Colonic mucosa (tissue), 4 donors: ENCODE measurements around the gene POGLUT2. TPM values are rescaled to one million over a fixed set of nuclear protein-coding genes. Genes with fewer than 3 reads are reported as not detected.

ENCODE experiments used
- DNase-seq: peaks from one replicate; pipeline ENCODE4 v3.0.0-alpha.2; 2020
- H3K27ac ChIP-seq: fragments of 200-600 bp; one replicate; pipeline ENCODE4 v1.8.0; 2021
- H3K27me3 ChIP-seq: fragments of 200-600 bp; one replicate; pipeline ENCODE4 v1.8.0; 2021
- H3K36me3 ChIP-seq: fragments of 200-600 bp; one replicate; pipeline ENCODE4 v1.8.0; 2021
- H3K4me1 ChIP-seq: fragments of 200-600 bp; one replicate; pipeline ENCODE4 v1.8.0; 2021; ENCODE audit warnings: mild to moderate bottlenecking
- H3K4me3 ChIP-seq: fragments of 200-600 bp; one replicate; pipeline ENCODE4 v1.8.0; 2021
- H3K9ac ChIP-seq, 2 donors: one replicate each; pipeline ENCODE4 v1.7.0; 2013; ENCODE audit warnings: control low read depth in 2 of 2, low read depth in 2 of 2, low read length in 2 of 2
- H3K9me3 ChIP-seq: fragments of 200-600 bp; one replicate; pipeline ENCODE4 v1.8.0; 2021
- CTCF ChIP-seq: fragments of 200-600 bp; IDR thresholded peaks from one replicate; pipeline ENCODE4 v1.8.0; 2022; ENCODE audit warnings: antibody characterized with exemption, mild to moderate bottlenecking
- intact Hi-C: fragments of 100-400 bp; cut with DNase I; formaldehyde crosslinking; loops from one replicate; pipeline ENCODE4 v1.14.1; 2022
- total RNA-seq, 2 donors: library from RNA; stranded (reverse); fragmentation: NEBNext Ultra II Directional in 1 of 2; extraction: Animal tissue kit (Norgen Biotek cat#: 25700) in 1 of 2; gene quantifications; one replicate each; pipeline ENCODE4 v1.2.1, GENCODE V29; 2021
- donor health status: healthy.
- donor health status: DM: no; HTN: no; CAD: no.
- donor health status: DM: no; HTN: no; CAD: no.

The POGLUT2 gene
- total RNA-seq, 2 donors from 2014 or later = 1.3 to 2.8 TPM

- Histone ChIP-seq H3K4me1 (no peaks in the 10 kb centered on the region), H3K9me3 (no peaks in the 10 kb centered on the region), H3K4me3 (no peak overlapping the region), H3K36me3 (no peaks in the 10 kb centered on the region), H3K27ac (no peak overlapping the region), H3K27me3 (no peaks in the 10 kb centered on the region), H3K9ac (no peak overlapping the region)
- intact Hi-C loops = no loop called here
- TF ChIP-seq CTCF = no peak
- no peak for DNase-seq
Measured at GRCh38 chr13:102815788-102816187, 17.0 kb upstream of the POGLUT2 start.

DNA sequence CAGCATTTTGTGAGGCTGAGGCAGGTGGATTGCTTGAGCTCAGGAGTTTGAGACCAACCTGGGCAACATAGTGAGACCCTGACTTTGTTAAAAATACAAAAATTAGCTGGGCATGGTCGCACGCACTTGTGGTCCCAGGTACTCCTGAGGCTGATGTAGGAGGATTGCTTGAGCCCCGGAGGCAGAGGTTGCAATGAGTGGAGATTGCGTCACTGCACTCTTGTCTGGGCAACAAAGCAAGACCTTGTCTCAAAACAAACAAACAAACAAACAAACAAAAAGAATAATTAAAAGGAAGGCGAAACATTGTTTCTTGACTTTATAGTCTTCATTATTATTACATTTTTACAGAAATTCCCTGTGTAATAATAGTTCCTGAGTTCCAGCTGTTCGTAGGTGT lies 16.0 kb upstream of the POGLUT2 start:
- Histone ChIP-seq H3K27ac (no peak overlapping the region), H3K9me3 (no peaks in the 10 kb centered on the region), H3K27me3 (no peaks in the 10 kb centered on the region), H3K9ac (no peak overlapping the region), H3K36me3 (no peaks in the 10 kb centered on the region), H3K4me1 (no peaks in the 10 kb centered on the region), H3K4me3 (no peak overlapping the region)
- no peak for DNase-seq
- TF ChIP-seq CTCF = no peak
- intact Hi-C loops = no loop called here

- H3K27ac ChIP-seq = no peak overlapping the region
- H3K4me1 ChIP-seq = no peaks in the 10 kb centered on the region
- H3K9me3 ChIP-seq = no peaks in the 10 kb centered on the region
- intact Hi-C loops = no loop called here
- no peak overlapping the region for H3K9ac ChIP-seq
- H3K36me3 ChIP-seq = no peaks in the 10 kb centered on the region
- DNase-seq = no peak
- H3K27me3 ChIP-seq = no peaks in the 10 kb centered on the region
- no peak overlapping the region for H3K4me3 ChIP-seq
- TF ChIP-seq CTCF = no peak
Measured at GRCh38 chr13:102814025-102814607, 15.3 kb upstream of the POGLUT2 start.

GRCh38 chr13:102812611-102813287 lies 14.0 kb upstream of the POGLUT2 start:
- Histone ChIP-seq H3K36me3 (no peaks in the 10 kb centered on the region), H3K9me3 (no peaks in the 10 kb centered on the region), H3K27ac (no peak overlapping the region), H3K9ac (no peak overlapping the region), H3K4me3 (no peak overlapping the region), H3K4me1 (no peaks in the 10 kb centered on the region), H3K27me3 (no peaks in the 10 kb centered on the region)
- TF ChIP-seq CTCF = no peak
- no peak for DNase-seq
- intact Hi-C loops = no loop called here

DNA sequence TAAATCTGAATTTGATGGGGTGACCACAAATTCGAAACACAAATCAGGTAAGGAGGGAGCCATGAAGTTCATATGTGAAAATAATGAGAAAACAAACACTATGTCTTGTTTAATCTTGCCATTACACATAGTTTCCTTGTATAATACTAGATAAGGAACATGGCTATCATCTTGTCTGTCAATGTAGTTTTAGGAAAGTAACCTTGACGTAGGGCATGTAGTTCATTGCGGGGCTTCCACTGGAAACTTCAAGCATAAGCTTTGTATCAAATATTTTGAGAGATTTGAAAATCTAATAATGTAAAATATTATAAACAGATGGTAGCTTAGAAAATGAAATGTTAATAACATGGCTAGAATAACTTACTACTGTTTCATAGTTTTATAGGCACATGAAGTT lies 8.9 kb upstream of the POGLUT2 start:
- H3K4me3 ChIP-seq = no peak overlapping the region
- H3K9me3 ChIP-seq = no peaks in the 10 kb centered on the region
- H3K4me1 ChIP-seq = no peaks in the 10 kb centered on the region
- no peak overlapping the region for H3K27ac ChIP-seq
- no peaks in the 10 kb centered on the region for H3K27me3 ChIP-seq
- H3K9ac ChIP-seq = no peak overlapping the region
- intact Hi-C loops = no loop called here
- H3K36me3 ChIP-seq = no peaks in the 10 kb centered on the region
- no peak for TF ChIP-seq CTCF
- no peak for DNase-seq
